HG03097 (cell line): ENCODE measurements around the gene OLFML2A.

Experiments
- ATAC-seq: cut with Tn5 transposase; IDR thresholded peaks from one replicate; pipeline ENCODE4 v1.9.1; 2021; ENCODE audit not compliant: unreplicated experiment, low FRiP score

OLFML2A gene

GRCh38 chr9:124774129-124774978 lies 2.6 kb upstream of the OLFML2A start:
- ATAC-seq: no peak

- no peak for ATAC-seq
Measured at GRCh38 chr9:124776618-124776953, 347 bp upstream of the OLFML2A start.

GRCh38 chr9:124778575-124779367 lies 1.8 kb downstream of the OLFML2A start:
- ATAC-seq: no peak

GRCh38 chr9:124779368-124780059 lies 2.6 kb downstream of the OLFML2A start:
- ATAC-seq: no peak

- ATAC-seq: no peak
Measured at GRCh38 chr9:124780060-124780756, 3.3 kb downstream of the OLFML2A start.

- no peak for ATAC-seq
Measured at GRCh38 chr9:124780757-124781151, 3.8 kb downstream of the OLFML2A start.

- no peak for ATAC-seq
Measured at GRCh38 chr9:124781967-124782660, 5.2 kb downstream of the OLFML2A start.

GRCh38 chr9:124782661-124783574 lies 6.0 kb downstream of the OLFML2A start:
- ATAC-seq: no peak

- no peak for ATAC-seq
Measured at GRCh38 chr9:124783830-124784229, 6.9 kb downstream of the OLFML2A start.

- no peak for ATAC-seq
Measured at GRCh38 chr9:124784509-124784908, 7.6 kb downstream of the OLFML2A start.

GRCh38 chr9:124786881-124787573 lies 10.1 kb downstream of the OLFML2A start:
- ATAC-seq: no peak

- no peak for ATAC-seq
Measured at GRCh38 chr9:124788542-124789217, 11.7 kb downstream of the OLFML2A start.

GRCh38 chr9:124789531-124789930 lies 12.6 kb downstream of the OLFML2A start:
- no peak for ATAC-seq

GRCh38 chr9:124790301-124790700 lies 13.4 kb downstream of the OLFML2A start:
- no peak for ATAC-seq

GRCh38 chr9:124790801-124791505 lies 14.0 kb downstream of the OLFML2A start:
- ATAC-seq: no peak

GRCh38 chr9:124792257-124793014 lies 15.5 kb downstream of the OLFML2A start:
- no peak for ATAC-seq
